IMR-90 (cell line): Measurements from ENCODE around the gene EPC2. TPM values are rescaled to one million over a fixed set of nuclear protein-coding genes. Genes with fewer than 3 reads are reported as not detected.
"Not testable (repeated sequence)": the region's sequence is repeated elsewhere in the genome, so short reads cannot be mapped to it uniquely, and the experiment has no call there.

Source experiments
- ATAC-seq: fragments of 200-7000 bp; cut with Tn5 transposase; 2 replicates; pipeline ENCODE4 v1.9.1; 2020; ENCODE audit warnings: low read depth, mild to moderate bottlenecking, moderate library complexity
- BruUV-seq: library from RNA; stranded (reverse); fragments of 400-500 nt; replicated peaks from 2 replicates; lab custom pipeline; 2021; lab: Mats Ljungman, UMichigan
- CTCF ChIA-PET: fragments of 300-600 bp; formaldehyde crosslinking; extraction: SDS; loops from one replicate; lab custom pipeline; 2021; ENCODE audit warnings: antibody characterized with exemption; lab: Yijun Ruan, JAX
- POLR2A ChIA-PET: fragments of 300-600 bp; sonication (Branson Sonifier 250); formaldehyde crosslinking; loops from one replicate; lab custom pipeline; 2022; ENCODE audit warnings: antibody characterized with exemption; ENCODE audit not compliant: unreplicated experiment; lab: Charles Lee
- DNase-seq: peaks from one replicate; pipeline ENCODE4 v3.0.0; 2013
- H2AFZ ChIP-seq: replicated peaks from 2 replicates; pipeline ENCODE3; 2013; ENCODE audit warnings: low read length, mild to moderate bottlenecking; ENCODE audit not compliant: poor library complexity
- H2AK5ac ChIP-seq: 2 replicates; pipeline ENCODE4 v1.6.1; 2013; ENCODE audit warnings: low read depth, low read length, inconsistent platforms
- H2AK9ac ChIP-seq: replicated peaks from 2 replicates; pipeline ENCODE3; 2013; ENCODE audit warnings: mild to moderate bottlenecking, low read depth, low read length, moderate library complexity; ENCODE audit not compliant: poor library complexity
- H2BK120ac ChIP-seq: 2 replicates; pipeline ENCODE4 v1.6.1; 2013; ENCODE audit warnings: low read depth, low read length, inconsistent platforms
- H2BK15ac ChIP-seq: 3 replicates; pipeline ENCODE4 v1.6.1; 2013; ENCODE audit warnings: low read depth, low read length, inconsistent platforms
- H2BK20ac ChIP-seq: 2 replicates; pipeline ENCODE4 v1.6.1; 2013; ENCODE audit warnings: low read depth, mild to moderate bottlenecking, inconsistent platforms, low read length, moderate library complexity
- H2BK5ac ChIP-seq: 2 replicates; pipeline ENCODE4 v1.6.1; 2013; ENCODE audit warnings: mild to moderate bottlenecking, low read depth, low read length, inconsistent platforms; ENCODE audit not compliant: poor library complexity, severe bottlenecking
- H3K14ac ChIP-seq: replicated peaks from 2 replicates; pipeline ENCODE4 v1.6.1; 2013; ENCODE audit warnings: low read depth, low read length, inconsistent platforms
- H3K18ac ChIP-seq: 2 replicates; pipeline ENCODE4 v1.6.1; 2013; ENCODE audit warnings: low read depth, low read length, control low read depth
- H3K23ac ChIP-seq: 2 replicates; pipeline ENCODE4 v1.6.1; 2013; ENCODE audit warnings: low read depth, low read length, inconsistent platforms
- H3K27ac ChIP-seq: 2 replicates; pipeline ENCODE4 v1.5.1; 2013; ENCODE audit warnings: mild to moderate bottlenecking, control low read depth, low read length; ENCODE audit not compliant: insufficient read depth
- H3K27me3 ChIP-seq: 2 replicates; pipeline ENCODE4 v1.6.1; 2013; ENCODE audit warnings: low read length; ENCODE audit not compliant: control insufficient read depth, insufficient read depth
- H3K36me3 ChIP-seq: 2 replicates; pipeline ENCODE4 v1.6.1; 2013; ENCODE audit warnings: low read length, mixed read lengths; ENCODE audit not compliant: control insufficient read depth, insufficient read depth
- H3K4ac ChIP-seq: 2 replicates; pipeline ENCODE4 v1.6.1; 2013; ENCODE audit warnings: low read depth, low read length, inconsistent platforms
- H3K4me1 ChIP-seq: 2 replicates; pipeline ENCODE4 v1.6.1; 2013; ENCODE audit warnings: low read length, mixed read lengths; ENCODE audit not compliant: control insufficient read depth, insufficient read depth
- H3K4me2 ChIP-seq: 2 replicates; pipeline ENCODE4 v1.6.1; 2013; ENCODE audit warnings: low read depth, mild to moderate bottlenecking, control low read depth, low read length, moderate library complexity
- H3K4me3 ChIP-seq: 2 replicates; pipeline ENCODE4 v1.5.1; 2013; ENCODE audit warnings: low read depth, mild to moderate bottlenecking, control low read depth, low read length, moderate library complexity; ENCODE audit not compliant: insufficient read depth
- H3K56ac ChIP-seq: 2 replicates; pipeline ENCODE4 v1.6.1; 2013; ENCODE audit warnings: low read length, inconsistent platforms; ENCODE audit not compliant: insufficient read depth; ENCODE audit errors: extremely low read depth
- H3K79me1 ChIP-seq, 2 experiments: 2 replicates each; pipeline ENCODE4 v1.6.1; 2013; ENCODE audit warnings: low read length in 2 of 2, inconsistent platforms in 1 of 2, low read depth in 1 of 2
- H3K9ac ChIP-seq: 2 replicates; pipeline ENCODE4 v1.6.1; 2013; ENCODE audit warnings: low read depth, low read length, control low read depth
- H3K9me1 ChIP-seq: 2 replicates; pipeline ENCODE4 v1.6.1; 2013; ENCODE audit warnings: low read length, inconsistent platforms; ENCODE audit not compliant: insufficient read depth
- H3K9me3 ChIP-seq: 2 replicates; pipeline ENCODE4 v1.6.1; 2013; ENCODE audit warnings: low read length; ENCODE audit not compliant: control insufficient read depth, insufficient read depth
- H4K20me1 ChIP-seq: 2 replicates; pipeline ENCODE4 v1.6.1; 2013; ENCODE audit warnings: low read length, inconsistent platforms; ENCODE audit not compliant: insufficient read depth
- H4K5ac ChIP-seq: 2 replicates; pipeline ENCODE4 v1.6.1; 2013; ENCODE audit warnings: mild to moderate bottlenecking, low read depth, low read length, control low read depth
- H4K8ac ChIP-seq, 2 experiments: 2 replicates each; pipeline ENCODE4 v1.6.1; 2013; ENCODE audit warnings: low read depth in 2 of 2, low read length in 2 of 2, control low read depth in 1 of 2, inconsistent platforms in 1 of 2
- H4K91ac ChIP-seq: 2 replicates; pipeline ENCODE4 v1.6.1; 2013; ENCODE audit warnings: low read depth, low read length, inconsistent platforms; ENCODE audit not compliant: insufficient read depth
- WGBS, 2 experiments: methylation state at CpG; one replicate each; pipeline versions ENCODE4 v1.1.5 to v1.1.7; 2013; ENCODE audit warnings: missing lambda C conversion rate in 2 of 2; ENCODE audit not compliant: insufficient read length in 1 of 2; ENCODE audit errors: extremely low coverage in 2 of 2; 5-methylcytosine and 5-hydroxymethylcytosine counted together
- dilution Hi-C: fragments of 300-500 bp; cut with HindIII; formaldehyde crosslinking; loops from one replicate; pipeline ENCODE4 v1.14.3; 2018; ENCODE audit warnings: low sequenced_read_pairs; ENCODE audit not compliant: unreplicated experiment
- in situ Hi-C: fragments of 300-500 bp; cut with MboI; formaldehyde crosslinking; loops from 3 replicates; pipeline ENCODE4 v1.14.3; 2019; ENCODE audit warnings: low sequenced_read_pairs, inconsistent platforms, mixed read lengths
- intact Hi-C: fragments of 100-400 bp; cut with micrococcal nuclease; formaldehyde crosslinking; loops from 2 replicates; pipeline ENCODE4 v1.10.0; 2022
- polyA plus RNA-seq, 3 experiments: library from polyadenylated mRNA; depleted of rRNA; stranded (reverse); fragments of >200 nt; gene quantifications; 2 replicates each; pipeline ENCODE4 v1.2.3, GENCODE V29; 2012; ENCODE audit warnings: low replicate concordance in 1 of 3
- total RNA-seq: library from RNA; depleted of rRNA; stranded (reverse); fragments of >200 nt; gene quantifications from 2 replicates; pipeline ENCODE4 v1.2.3, GENCODE V29; 2012

EPC2 gene
- total and polyA plus RNA-seq, 2 of the 4 experiments (the other 2 are of a cell fraction): 10.6 to 22.6 TPM

- H2BK120ac ChIP-seq, intact Hi-C loops, POLR2A ChIA-PET, H3K56ac ChIP-seq, ATAC-seq, CTCF ChIA-PET, H3K4me2 ChIP-seq, DNase-seq, H3K9me3 ChIP-seq, H3K14ac ChIP-seq, H3K4me3 ChIP-seq, dilution Hi-C loops, H2BK15ac ChIP-seq, H3K36me3 ChIP-seq, H3K9ac ChIP-seq, H4K5ac ChIP-seq, H2AK9ac ChIP-seq, H3K4ac ChIP-seq, H2AFZ ChIP-seq, H3K27me3 ChIP-seq, H3K23ac ChIP-seq, H2AK5ac ChIP-seq, H3K27ac ChIP-seq, H4K8ac ChIP-seq, H2BK5ac ChIP-seq, BruUV-seq, H4K91ac ChIP-seq, H3K4me1 ChIP-seq, H2BK20ac ChIP-seq, H3K18ac ChIP-seq: not testable (repeated sequence)
- H3K79me1 ChIP-seq: peaks cover 20 to 55% of the 10 kb centered on the region in 2 experiments
- no CpG with 5 or more reads among the region's 8 CpGs for WGBS, 2 experiments
- peaks cover 10% of the 10 kb centered on the region for H3K9me1 ChIP-seq
- peaks cover 59% of the 10 kb centered on the region for H4K20me1 ChIP-seq
- in situ Hi-C loops: loop anchor here (25.0 kb wide), 1 partner anchor 900 kb away; no protein-coding TSS in a partner anchor
These were observed 17.8 kb downstream of the EPC2 start for GRCh38 chr2:148662332-148662731.
